A549 (cell line): ENCODE measurements around the gene SGTA. TPM values are rescaled to one million over a fixed set of nuclear protein-coding genes. Genes with fewer than 3 reads are reported as not detected.

Source experiments
- ATAC-seq, 2 experiments: fragments of 200-7000 bp in 1 of 2; fragments of >200 bp in 1 of 2; cut with Nextera tagmentation in 1 of 2; cut with Tn5 transposase in 1 of 2; 3 replicates each; pipeline versions ENCODE4 v1.8.0 to v1.9.1; 2018 to 2020; ENCODE audit warnings: mild to moderate bottlenecking in 1 of 2, moderate library complexity in 1 of 2
- CTCF ChIA-PET: fragments of 300-600 bp; sonication (Branson Sonifier 250); formaldehyde crosslinking; extraction: SDS; loops from one replicate; lab custom pipeline; 2021; ENCODE audit warnings: antibody characterized with exemption, inconsistent platforms; lab: Yijun Ruan, JAX
- POLR2A ChIA-PET: fragments of 350-600 bp; formaldehyde crosslinking; extraction: SDS; loops from one replicate; lab custom pipeline; 2021; ENCODE audit warnings: antibody characterized with exemption, inconsistent platforms; lab: Yijun Ruan, JAX
- DNase-seq, 2 experiments: peaks; one replicate each; pipeline versions ENCODE4 v3.0.0 to v3.0.0-alpha.2; 2011 to 2016; ENCODE audit warnings: low read depth in 1 of 2, low spot score in 1 of 2
- FAIRE-seq: peaks from 2 replicates; lab custom pipeline; 2011; peaks lifted over from hg19 to GRCh38; lab: Jason Lieb, UNC
- H3K27ac ChIP-seq, 2 experiments: fragments of >200 bp; sonication (Bioruptor Twin); formaldehyde crosslinking; 3 replicates each; pipeline ENCODE4 v1.5.1; 2016 to 2017
- H3K4me1 ChIP-seq: fragments of >200 bp; sonication (Bioruptor Twin); formaldehyde crosslinking; 3 replicates; pipeline ENCODE4 v1.6.1; 2016
- H3K4me2 ChIP-seq: fragments of >200 bp; sonication (Bioruptor Twin); formaldehyde crosslinking; 3 replicates; pipeline ENCODE4 v1.6.1; 2016
- H3K4me3 ChIP-seq: fragments of >200 bp; sonication (Bioruptor Twin); formaldehyde crosslinking; 3 replicates; pipeline ENCODE4 v1.5.1; 2016
- H3K9me3 ChIP-seq: fragments of >200 bp; sonication (Bioruptor Twin); formaldehyde crosslinking; 3 replicates; pipeline ENCODE4 v1.6.1; 2016
- CEBPB ChIP-seq, 2 experiments: fragments of >200 bp in 1 of 2; sonication (Bioruptor Twin) in 1 of 2; formaldehyde crosslinking in 1 of 2; IDR thresholded peaks; 2 replicates each; pipeline ENCODE4 v1.6.1; 2012 to 2016
- FOSB ChIP-seq: fragments of 250-450 bp; sonication (Bioruptor Pico); IDR thresholded peaks from 2 replicates; pipeline ENCODE4 v1.5.0; 2020; ENCODE audit warnings: mild to moderate bottlenecking, moderate library complexity
- FOSL2 ChIP-seq, 2 experiments: fragments of 450-650 bp in 1 of 2; fragments of >200 bp in 1 of 2; sonication (Bioruptor Twin) in 1 of 2; formaldehyde crosslinking; IDR thresholded peaks; 2 replicates each; pipeline versions ENCODE4 v1.5.0 to v1.6.1; 2016 to 2020; ENCODE audit warnings: mild to moderate bottlenecking in 1 of 2, moderate library complexity in 1 of 2
- KDM1A ChIP-seq: fragments of 200-600 bp; sonication (generic); IDR thresholded peaks from 2 replicates; pipeline ENCODE4 v1.6.1; 2016; ENCODE audit warnings: low read depth, mild to moderate bottlenecking
- MAZ ChIP-seq: fragments of 150-350 bp; IDR thresholded peaks from 2 replicates; pipeline ENCODE4 v1.6.1; 2014; ENCODE audit warnings: antibody characterized with exemption, low read depth, low read length, borderline replicate concordance
- NFE2L2 ChIP-seq: fragments of 150-350 bp; conservative IDR thresholded peaks from 2 replicates; pipeline ENCODE4 v1.6.1; 2014; ENCODE audit warnings: low read length
- RAD21 ChIP-seq, 2 experiments: fragments of >200 bp in 1 of 2; sonication (Bioruptor Twin) in 1 of 2; formaldehyde crosslinking in 1 of 2; IDR thresholded peaks in 1 of 2; conservative IDR thresholded peaks in 1 of 2; 2 replicates in 1 of 2; 3 replicates in 1 of 2; pipeline ENCODE4 v1.6.1; 2012 to 2018; ENCODE audit warnings: inconsistent platforms in 1 of 2
- RCOR1 ChIP-seq: fragments of 150-350 bp; IDR thresholded peaks from 2 replicates; pipeline ENCODE4 v1.6.1; 2014; ENCODE audit warnings: antibody characterized with exemption, low read length, low read depth
- ZNF302 ChIP-seq: fragments of 250-450 bp; sonication (Bioruptor Pico); IDR thresholded peaks from 2 replicates; pipeline ENCODE4 v1.9.0; 2021; ENCODE audit warnings: inconsistent platforms, mild to moderate bottlenecking, moderate library complexity
- ZSCAN20 ChIP-seq: fragments of 250-450 bp; sonication (Bioruptor Pico); IDR thresholded peaks from 2 replicates; pipeline ENCODE4 v1.8.0; 2022; ENCODE audit warnings: mild to moderate bottlenecking, moderate library complexity
- WGBS: methylation state at CpG from one replicate; pipeline ENCODE4 v1.1.6; 2017; ENCODE audit errors: missing lambda C conversion rate; 5-methylcytosine and 5-hydroxymethylcytosine counted together
- polyA plus RNA-seq, 4 experiments: library from polyadenylated mRNA; depleted of rRNA in 3 of 4; stranded (reverse); fragments of >200 nt; fragmentation: RNase III in 1 of 4; extraction: RNeasy Plus Mini Kit Qiagen cat#74134 plus additional on column Dnase treatment in 1 of 4; gene quantifications; 2 replicates in 3 of 4; 3 replicates in 1 of 4; pipeline ENCODE4 v1.2.3, GENCODE V29; 2011 to 2017
- TF ChIP-seq, protein P1 (sequence below): fragments of >200 bp; sonication (Bioruptor Twin); formaldehyde crosslinking; IDR thresholded peaks from 3 replicates; pipeline ENCODE4 v1.5.1; 2016
- TF ChIP-seq, protein P2 (sequence below): fragments of >200 bp; sonication (Bioruptor Twin); formaldehyde crosslinking; IDR thresholded peaks from 3 replicates; pipeline ENCODE4 v1.6.1; 2016
- TF ChIP-seq, protein P3 (sequence below): IDR thresholded peaks from 2 replicates; pipeline ENCODE4 v1.6.1; 2012; ENCODE audit warnings: low read depth, borderline replicate concordance
- TF ChIP-seq, protein P4 (sequence below): fragments of 200-600 bp; sonication (generic); IDR thresholded peaks from 2 replicates; pipeline ENCODE4 v1.6.1; 2016; ENCODE audit warnings: antibody characterized with exemption, mild to moderate bottlenecking, moderate library complexity
- TF ChIP-seq, protein P5 (sequence below): fragments of 150-350 bp; IDR thresholded peaks from 2 replicates; pipeline ENCODE4 v1.6.1; 2014; ENCODE audit warnings: low read depth, mild to moderate bottlenecking, low read length

Gene SGTA
- polyA plus RNA-seq, 2 of the 4 experiments (the other 2 are of a cell fraction) = 39.1 to 48.0 TPM

DNA sequence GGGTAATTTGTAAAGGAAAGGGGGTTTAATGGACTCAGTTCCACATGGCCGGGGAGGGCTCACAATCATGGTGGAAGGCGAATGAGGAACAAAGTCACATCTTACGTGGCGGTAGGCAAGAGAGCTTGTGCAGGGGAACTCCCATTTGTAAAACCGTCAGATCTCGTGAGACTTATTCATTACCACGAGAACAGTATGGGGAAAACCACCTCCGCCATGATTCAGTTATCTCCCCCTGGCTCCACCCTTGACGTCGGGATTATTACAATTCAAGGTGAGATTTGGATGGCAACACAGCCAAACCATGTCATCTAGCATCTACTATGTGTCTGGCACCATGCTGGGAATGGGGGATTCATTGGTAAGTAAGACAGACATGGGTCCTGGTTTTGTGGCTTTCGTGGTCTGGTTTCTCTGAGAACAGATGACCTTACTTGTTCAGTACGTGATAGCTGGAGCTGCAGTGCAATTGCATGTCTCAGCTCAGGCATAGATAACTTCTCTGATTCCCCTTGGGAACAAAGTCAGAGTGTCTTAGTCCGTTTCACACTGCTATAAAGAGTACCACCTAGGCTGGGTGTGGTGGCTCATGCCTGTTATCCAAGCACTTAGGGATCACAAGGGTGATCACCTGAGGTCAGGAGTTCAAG is 44.9 kb upstream of the SGTA start:
- H3K4me2 ChIP-seq = no peak overlapping the region
- CTCF ChIA-PET = interaction anchor here (0.7 kb wide), 1 partner anchor 318 kb away, joined by 3 read pairs; no protein-coding TSS in a partner anchor
- WGBS = 54% methylated on average over 11 of the region's 13 CpGs
- ATAC-seq = no peak
- no peak overlapping the region for H3K4me3 ChIP-seq
- TF ChIP-seq CEBPB (IDR thresholded peaks at IDR 0.05) = no peak
- TF ChIP-seq, protein P1, sequence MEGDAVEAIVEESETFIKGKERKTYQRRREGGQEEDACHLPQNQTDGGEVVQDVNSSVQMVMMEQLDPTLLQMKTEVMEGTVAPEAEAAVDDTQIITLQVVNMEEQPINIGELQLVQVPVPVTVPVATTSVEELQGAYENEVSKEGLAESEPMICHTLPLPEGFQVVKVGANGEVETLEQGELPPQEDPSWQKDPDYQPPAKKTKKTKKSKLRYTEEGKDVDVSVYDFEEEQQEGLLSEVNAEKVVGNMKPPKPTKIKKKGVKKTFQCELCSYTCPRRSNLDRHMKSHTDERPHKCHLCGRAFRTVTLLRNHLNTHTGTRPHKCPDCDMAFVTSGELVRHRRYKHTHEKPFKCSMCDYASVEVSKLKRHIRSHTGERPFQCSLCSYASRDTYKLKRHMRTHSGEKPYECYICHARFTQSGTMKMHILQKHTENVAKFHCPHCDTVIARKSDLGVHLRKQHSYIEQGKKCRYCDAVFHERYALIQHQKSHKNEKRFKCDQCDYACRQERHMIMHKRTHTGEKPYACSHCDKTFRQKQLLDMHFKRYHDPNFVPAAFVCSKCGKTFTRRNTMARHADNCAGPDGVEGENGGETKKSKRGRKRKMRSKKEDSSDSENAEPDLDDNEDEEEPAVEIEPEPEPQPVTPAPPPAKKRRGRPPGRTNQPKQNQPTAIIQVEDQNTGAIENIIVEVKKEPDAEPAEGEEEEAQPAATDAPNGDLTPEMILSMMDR = no peak
- no peak for TF ChIP-seq FOSB (CRISPR knock-in tag)
- no peak for TF ChIP-seq ZSCAN20 (CRISPR knock-in tag)
- TF ChIP-seq, protein P2, sequence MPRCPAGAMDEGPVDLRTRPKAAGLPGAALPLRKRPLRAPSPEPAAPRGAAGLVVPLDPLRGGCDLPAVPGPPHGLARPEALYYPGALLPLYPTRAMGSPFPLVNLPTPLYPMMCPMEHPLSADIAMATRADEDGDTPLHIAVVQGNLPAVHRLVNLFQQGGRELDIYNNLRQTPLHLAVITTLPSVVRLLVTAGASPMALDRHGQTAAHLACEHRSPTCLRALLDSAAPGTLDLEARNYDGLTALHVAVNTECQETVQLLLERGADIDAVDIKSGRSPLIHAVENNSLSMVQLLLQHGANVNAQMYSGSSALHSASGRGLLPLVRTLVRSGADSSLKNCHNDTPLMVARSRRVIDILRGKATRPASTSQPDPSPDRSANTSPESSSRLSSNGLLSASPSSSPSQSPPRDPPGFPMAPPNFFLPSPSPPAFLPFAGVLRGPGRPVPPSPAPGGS = no peak
- TF ChIP-seq, all 56 proteins: peak for 0
- no peak overlapping the region for H3K27ac ChIP-seq
- FAIRE-seq = no peak
- H3K4me1 ChIP-seq = no peaks in the 10 kb centered on the region
- peaks cover 21% of the 10 kb centered on the region; the same call in 1 of the 3 replicates for H3K9me3 ChIP-seq
- DNase-seq = no peak
- POLR2A ChIA-PET = no interaction called here

DNA sequence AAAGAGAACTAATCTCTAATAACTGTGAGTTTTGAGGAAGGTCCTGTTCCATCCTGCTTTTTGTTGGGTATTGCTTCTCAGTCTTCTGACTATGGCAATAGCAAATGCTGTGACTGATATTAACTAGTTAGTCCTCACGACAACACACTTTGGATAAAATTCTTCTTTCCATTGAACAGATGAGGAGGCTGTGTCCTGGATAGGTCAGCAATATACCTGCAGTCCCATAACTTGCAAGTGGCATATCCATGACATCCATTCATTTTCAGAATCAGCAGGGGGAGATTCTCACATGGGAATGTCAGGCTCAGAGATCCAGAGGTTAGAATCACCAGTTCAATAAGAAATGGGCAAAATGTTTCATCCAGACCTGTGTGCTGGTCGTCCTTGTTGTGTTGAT is 43.9 kb upstream of the SGTA start:
- FAIRE-seq = no peak
- CTCF ChIA-PET = no interaction called here

More for the DNA sequence above, 43.9 kb upstream of the SGTA start:
- no peaks in the 10 kb centered on the region for H3K4me1 ChIP-seq
- TF ChIP-seq MAZ = no peak
- no peak for TF ChIP-seq NFE2L2
- no peak for TF ChIP-seq ZNF302 (CRISPR knock-in tag)
- TF ChIP-seq, protein P1 = no peak
- TF ChIP-seq, protein P3, sequence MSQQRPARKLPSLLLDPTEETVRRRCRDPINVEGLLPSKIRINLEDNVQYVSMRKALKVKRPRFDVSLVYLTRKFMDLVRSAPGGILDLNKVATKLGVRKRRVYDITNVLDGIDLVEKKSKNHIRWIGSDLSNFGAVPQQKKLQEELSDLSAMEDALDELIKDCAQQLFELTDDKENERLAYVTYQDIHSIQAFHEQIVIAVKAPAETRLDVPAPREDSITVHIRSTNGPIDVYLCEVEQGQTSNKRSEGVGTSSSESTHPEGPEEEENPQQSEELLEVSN = no peak
- TF ChIP-seq, protein P4, sequence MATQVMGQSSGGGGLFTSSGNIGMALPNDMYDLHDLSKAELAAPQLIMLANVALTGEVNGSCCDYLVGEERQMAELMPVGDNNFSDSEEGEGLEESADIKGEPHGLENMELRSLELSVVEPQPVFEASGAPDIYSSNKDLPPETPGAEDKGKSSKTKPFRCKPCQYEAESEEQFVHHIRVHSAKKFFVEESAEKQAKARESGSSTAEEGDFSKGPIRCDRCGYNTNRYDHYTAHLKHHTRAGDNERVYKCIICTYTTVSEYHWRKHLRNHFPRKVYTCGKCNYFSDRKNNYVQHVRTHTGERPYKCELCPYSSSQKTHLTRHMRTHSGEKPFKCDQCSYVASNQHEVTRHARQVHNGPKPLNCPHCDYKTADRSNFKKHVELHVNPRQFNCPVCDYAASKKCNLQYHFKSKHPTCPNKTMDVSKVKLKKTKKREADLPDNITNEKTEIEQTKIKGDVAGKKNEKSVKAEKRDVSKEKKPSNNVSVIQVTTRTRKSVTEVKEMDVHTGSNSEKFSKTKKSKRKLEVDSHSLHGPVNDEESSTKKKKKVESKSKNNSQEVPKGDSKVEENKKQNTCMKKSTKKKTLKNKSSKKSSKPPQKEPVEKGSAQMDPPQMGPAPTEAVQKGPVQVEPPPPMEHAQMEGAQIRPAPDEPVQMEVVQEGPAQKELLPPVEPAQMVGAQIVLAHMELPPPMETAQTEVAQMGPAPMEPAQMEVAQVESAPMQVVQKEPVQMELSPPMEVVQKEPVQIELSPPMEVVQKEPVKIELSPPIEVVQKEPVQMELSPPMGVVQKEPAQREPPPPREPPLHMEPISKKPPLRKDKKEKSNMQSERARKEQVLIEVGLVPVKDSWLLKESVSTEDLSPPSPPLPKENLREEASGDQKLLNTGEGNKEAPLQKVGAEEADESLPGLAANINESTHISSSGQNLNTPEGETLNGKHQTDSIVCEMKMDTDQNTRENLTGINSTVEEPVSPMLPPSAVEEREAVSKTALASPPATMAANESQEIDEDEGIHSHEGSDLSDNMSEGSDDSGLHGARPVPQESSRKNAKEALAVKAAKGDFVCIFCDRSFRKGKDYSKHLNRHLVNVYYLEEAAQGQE = no peak
- TF ChIP-seq CEBPB (IDR thresholded peaks at IDR 0.05) = no peak
- TF ChIP-seq, protein P5, sequence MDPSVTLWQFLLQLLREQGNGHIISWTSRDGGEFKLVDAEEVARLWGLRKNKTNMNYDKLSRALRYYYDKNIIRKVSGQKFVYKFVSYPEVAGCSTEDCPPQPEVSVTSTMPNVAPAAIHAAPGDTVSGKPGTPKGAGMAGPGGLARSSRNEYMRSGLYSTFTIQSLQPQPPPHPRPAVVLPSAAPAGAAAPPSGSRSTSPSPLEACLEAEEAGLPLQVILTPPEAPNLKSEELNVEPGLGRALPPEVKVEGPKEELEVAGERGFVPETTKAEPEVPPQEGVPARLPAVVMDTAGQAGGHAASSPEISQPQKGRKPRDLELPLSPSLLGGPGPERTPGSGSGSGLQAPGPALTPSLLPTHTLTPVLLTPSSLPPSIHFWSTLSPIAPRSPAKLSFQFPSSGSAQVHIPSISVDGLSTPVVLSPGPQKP = no peak
- TF ChIP-seq FOSL2 (IDR thresholded peaks at IDR 0.05) = no peak
- no peak for TF ChIP-seq FOSL2 (CRISPR knock-in tag; IDR thresholded peaks at IDR 0.05)
- no peak for TF ChIP-seq RCOR1
- no peak for TF ChIP-seq RAD21 (conservative IDR thresholded peaks at IDR 0.05 in 1 of 2, IDR thresholded peaks at IDR 0.05 in 1 of 2)
- TF ChIP-seq KDM1A = no peak
- TF ChIP-seq FOSB (CRISPR knock-in tag) = no peak
- TF ChIP-seq, protein P2 = no peak
- TF ChIP-seq, all 56 proteins: peak for 0
- no peak overlapping the region for H3K4me2 ChIP-seq
- no peak overlapping the region for H3K4me3 ChIP-seq
- peaks cover 16% of the 10 kb centered on the region; the same call in 1 of the 3 replicates for H3K9me3 ChIP-seq
- POLR2A ChIA-PET = no interaction called here
- no peak overlapping the region for H3K27ac ChIP-seq
- DNase-seq = no peak
- ATAC-seq = no peak
- WGBS = 46% methylated on average over 2 of the region's 2 CpGs
